Cardiac fibroblast (primary cell): Measurements from ENCODE around the gene ARSB.

Experiments used
- DNase-seq, 2 donors: peaks; one replicate each; pipeline versions ENCODE4 v3.0.0 to v3.0.0-alpha.2; 2010; ENCODE audit warnings: low read depth in 2 of 2
- H3K4me3 ChIP-seq, 2 donors: replicated peaks in 1 of 2; 1 replicate in 1 of 2; 2 replicates in 1 of 2; pipeline ENCODE4 v1.5.1; 2011; ENCODE audit warnings: low read depth in 2 of 2, low read length in 2 of 2, mild to moderate bottlenecking in 2 of 2, moderate library complexity in 1 of 2
- CTCF ChIP-seq: IDR thresholded peaks from one replicate; pipeline ENCODE4 v1.5.1; 2011; ENCODE audit warnings: low read depth, mild to moderate bottlenecking, low read length, inconsistent platforms

The ARSB gene

GRCh38 chr5:78972654-78973428, 12.3 kb downstream of the ARSB start:
- TF ChIP-seq CTCF = no peak
- no peak overlapping the region for H3K4me3 ChIP-seq
- peak; percentile 29 to 84 for DNase-seq

GRCh38 chr5:78971998-78972397, 13.1 kb downstream of the ARSB start:
- H3K4me3 ChIP-seq = no peak overlapping the region
- no peak for TF ChIP-seq CTCF

GRCh38 chr5:78968781-78969180, 16.3 kb downstream of the ARSB start:
- H3K4me3 ChIP-seq = no peak overlapping the region
- no peak for TF ChIP-seq CTCF
- no peak for DNase-seq

More at GRCh38 chr5:78971998-78972397, 13.1 kb downstream of the ARSB start:
- no peak for DNase-seq

- no peak overlapping the region for H3K4me3 ChIP-seq
- peak; percentile 37 for TF ChIP-seq CTCF
- DNase-seq = peak; percentile 82 to 86
These were observed 20.2 kb downstream of the ARSB start for GRCh38 chr5:78964889-78965288.

GRCh38 chr5:78961743-78962142, 23.4 kb downstream of the ARSB start:
- H3K4me3 ChIP-seq = no peak overlapping the region
- TF ChIP-seq CTCF = no peak
- DNase-seq = peak in 1 of 2 donors; percentile 34

GRCh38 chr5:78959767-78960166, 25.3 kb downstream of the ARSB start:
- no peak for DNase-seq
- TF ChIP-seq CTCF = no peak
- no peak overlapping the region for H3K4me3 ChIP-seq
